ENCODE data around the gene PCYT1A. TPM values are rescaled to one million over a fixed set of nuclear protein-coding genes. Genes with fewer than 3 reads are reported as not detected.
A peak's percentile ranks its signal among the peaks of the same experiment; 100 is the strongest.

The PCYT1A gene
- total and polyA plus RNA-seq, 8 donors = 36.2 to 71.0 (median 41.7) TPM

- ATAC-seq = no peak
- TF ChIP-seq CTCF (IDR thresholded peaks at IDR 0.05) = no peak
- H3K36me3 ChIP-seq = no peaks in the 10 kb centered on the region
- peaks cover 0 to 26% of the 10 kb centered on the region in 2 donors for H3K27me3 ChIP-seq
- intact Hi-C loops (cut with DNase I) = no loop called here
- no peak for DNase-seq
- H3K9me3 ChIP-seq = no peaks in the 10 kb centered on the region
- H3K4me3 ChIP-seq = no peak overlapping the region
- peaks cover 0 to 6% of the 10 kb centered on the region in 2 donors for H3K4me1 ChIP-seq
- no peak overlapping the region for H3K27ac ChIP-seq
Measured at GRCh38 chr3:196332168-196332567, 44.6 kb upstream of the PCYT1A start.

- no peaks in the 10 kb centered on the region for H3K36me3 ChIP-seq
- H3K4me3 ChIP-seq = no peak overlapping the region
- ATAC-seq (no peak), DNase-seq (no peak)
- H3K27ac ChIP-seq = no peak overlapping the region
- intact Hi-C loops (cut with DNase I) = no loop called here
- no peaks in the 10 kb centered on the region for H3K9me3 ChIP-seq
- H3K27me3 ChIP-seq = peaks cover 0 to 10% of the 10 kb centered on the region in 2 donors
- no peaks in the 10 kb centered on the region for H3K4me1 ChIP-seq
- TF ChIP-seq CTCF (IDR thresholded peaks at IDR 0.05) = no peak
Measured at GRCh38 chr3:196327405-196327804, 39.9 kb upstream of the PCYT1A start.

GRCh38 chr3:196326936-196327335 is 39.4 kb upstream of the PCYT1A start:
- Histone ChIP-seq H3K9me3 (no peaks in the 10 kb centered on the region), H3K4me1 (no peaks in the 10 kb centered on the region), H3K36me3 (no peaks in the 10 kb centered on the region), H3K27me3 (peaks cover 0 to 10% of the 10 kb centered on the region in 2 donors), H3K4me3 (no peak overlapping the region), H3K27ac (no peak overlapping the region)
- no peak for DNase-seq
- ATAC-seq = no peak
- no peak for TF ChIP-seq CTCF (IDR thresholded peaks at IDR 0.05)
- intact Hi-C loops (cut with DNase I) = no loop called here

- H3K4me3 ChIP-seq = no peak overlapping the region
- no peak for ATAC-seq
Measured at GRCh38 chr3:196323691-196324090, 36.2 kb upstream of the PCYT1A start.

GRCh38 chr3:196323016-196323415 is 35.5 kb upstream of the PCYT1A start:
- Histone ChIP-seq H3K27me3 (no peaks in the 10 kb centered on the region), H3K27ac (no peak overlapping the region), H3K4me3 (no peak overlapping the region), H3K9me3 (no peaks in the 10 kb centered on the region), H3K4me1 (peaks cover 0 to 8% of the 10 kb centered on the region in 2 donors), H3K36me3 (no peaks in the 10 kb centered on the region)
- intact Hi-C loops (cut with DNase I) = no loop called here
- ATAC-seq = no peak
- no peak for DNase-seq
- TF ChIP-seq CTCF (IDR thresholded peaks at IDR 0.05) = no peak

More at GRCh38 chr3:196323691-196324090, 36.2 kb upstream of the PCYT1A start:
- H3K9me3 ChIP-seq = no peaks in the 10 kb centered on the region
- no peak overlapping the region for H3K27ac ChIP-seq
- H3K36me3 ChIP-seq = no peaks in the 10 kb centered on the region
- TF ChIP-seq CTCF (IDR thresholded peaks at IDR 0.05) = no peak
- intact Hi-C loops (cut with DNase I) = no loop called here
- H3K27me3 ChIP-seq = peaks cover 0 to 2% of the 10 kb centered on the region in 2 donors
- peak in 2 of 4 donors; percentile 46 to 78 for DNase-seq
- H3K4me1 ChIP-seq = peaks cover 0 to 7% of the 10 kb centered on the region in 2 donors

Data from left lung (tissue), 10 donors.